ENCODE measurements around the gene FLVCR2.
"Not testable (repeated sequence)": the region's sequence is repeated elsewhere in the genome, so short reads cannot be mapped to it uniquely, and the experiment has no call there.

The FLVCR2 gene

GRCh38 chr14:75673345-75674035 is 95.1 kb downstream of the FLVCR2 start:
- no peak for DNase-seq

GRCh38 chr14:75675265-75675960 is 97.0 kb downstream of the FLVCR2 start:
- DNase-seq: no peak

GRCh38 chr14:75685910-75686309 is 107.5 kb downstream of the FLVCR2 start:
- no peak for DNase-seq

GRCh38 chr14:75689012-75689411 is 110.6 kb downstream of the FLVCR2 start:
- no peak for DNase-seq

GRCh38 chr14:75690010-75690409 is 111.6 kb downstream of the FLVCR2 start:
- DNase-seq: no peak

- DNase-seq: not testable (repeated sequence)
Measured at GRCh38 chr14:75695025-75695424, 116.6 kb downstream of the FLVCR2 start.

- DNase-seq: no peak
Measured at GRCh38 chr14:75697386-75697785, 119.0 kb downstream of the FLVCR2 start.

Data from CD4-positive, alpha-beta T cell treated with Interleukin-1 beta for 1 hour (primary cell).